ENCODE data around the gene TSHZ3.

Gene TSHZ3

DNA sequence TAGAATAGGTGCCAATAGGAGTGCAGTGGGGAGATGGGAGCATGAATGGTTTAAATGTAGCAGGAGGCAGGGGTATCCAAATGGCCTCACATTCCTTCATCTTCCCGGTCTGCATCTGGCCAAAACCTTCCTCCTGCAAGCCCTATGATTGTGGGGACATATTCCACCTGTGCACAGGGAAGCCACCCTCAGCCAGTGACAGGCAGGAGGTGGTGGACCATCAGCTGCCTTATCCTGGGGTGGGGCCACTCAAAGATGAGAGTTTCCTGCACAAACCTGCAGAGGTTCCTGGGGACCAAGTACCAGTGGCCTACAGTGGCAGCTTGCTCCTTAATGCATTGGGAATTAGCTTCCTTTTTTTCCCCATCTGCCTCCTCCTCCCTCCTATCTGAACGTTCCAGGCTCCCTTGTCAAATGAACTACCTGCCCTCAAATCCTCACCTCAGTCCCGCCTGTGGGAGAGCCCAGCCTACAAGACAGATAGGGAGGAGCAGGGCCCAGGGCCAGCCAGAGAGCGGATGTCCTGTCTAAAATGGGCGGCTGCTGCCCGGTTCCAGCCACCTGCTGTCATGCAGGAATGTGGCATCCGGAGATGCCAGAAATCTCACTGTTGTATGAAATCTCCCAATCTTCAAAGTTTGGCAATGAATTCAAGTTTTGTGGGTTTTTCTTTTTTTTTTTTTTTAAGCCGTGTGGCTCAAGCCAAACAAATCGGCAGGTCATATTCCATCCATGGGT lies 85.0 kb downstream of the TSHZ3 start:
- no peak overlapping the region for H2AFZ ChIP-seq
- no peak overlapping the region for H3K9ac ChIP-seq
- H3K9me3 ChIP-seq (ENCODE audit: control insufficient read depth, low read length), result no peaks in the 10 kb centered on the region
- no peak overlapping the region for H3K27ac ChIP-seq
- no peak overlapping the region for H3K4me2 ChIP-seq (ENCODE audit: low read length)
- no peak overlapping the region for H3K4me3 ChIP-seq (ENCODE audit: low read depth, low read length)
- no peaks in the 10 kb centered on the region for H3K27me3 ChIP-seq (ENCODE audit: control insufficient read depth, insufficient read depth, low read length)
- no peaks in the 10 kb centered on the region for H3K4me1 ChIP-seq
- H3K79me2 ChIP-seq, result no peaks in the 10 kb centered on the region
- no peak for TF ChIP-seq CTCF (IDR thresholded peaks at IDR 0.05)
- no peaks in the 10 kb centered on the region for H3K36me3 ChIP-seq (ENCODE audit: control insufficient read depth, insufficient read depth, low read length)

DNA sequence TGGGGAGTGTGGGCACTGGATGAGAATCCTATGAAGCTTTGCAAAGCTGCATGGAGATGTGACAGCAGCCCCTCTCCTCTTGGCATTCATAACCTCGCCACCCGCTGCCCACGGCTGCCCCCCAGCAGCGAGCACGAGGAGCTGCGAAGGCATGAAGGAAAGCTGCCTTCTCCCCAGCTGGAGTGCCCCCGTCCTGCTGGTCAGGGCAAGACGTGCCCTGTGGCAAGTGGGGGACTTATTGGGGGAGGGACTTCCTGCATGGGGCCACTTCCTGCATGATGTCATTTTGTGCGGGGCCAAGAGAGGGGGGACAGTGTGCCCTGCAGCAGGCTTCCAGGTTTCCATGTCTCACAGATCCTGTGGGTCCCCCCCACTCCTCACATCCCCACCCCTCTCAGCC lies 85.9 kb downstream of the TSHZ3 start:
- Histone ChIP-seq H3K27me3 (ENCODE audit: control insufficient read depth, insufficient read depth, low read length) (no peaks in the 10 kb centered on the region), H2AFZ (no peak overlapping the region), H3K36me3 (ENCODE audit: control insufficient read depth, insufficient read depth, low read length) (no peaks in the 10 kb centered on the region), H3K79me2 (no peaks in the 10 kb centered on the region), H3K27ac (no peak overlapping the region), H3K9me3 (ENCODE audit: control insufficient read depth, low read length) (no peaks in the 10 kb centered on the region), H3K4me2 (ENCODE audit: low read length) (no peak overlapping the region), H3K4me1 (no peaks in the 10 kb centered on the region), H3K4me3 (ENCODE audit: low read depth, low read length) (no peak overlapping the region), H3K9ac (no peak overlapping the region)
- TF ChIP-seq CTCF (IDR thresholded peaks at IDR 0.05), result no peak

DNA sequence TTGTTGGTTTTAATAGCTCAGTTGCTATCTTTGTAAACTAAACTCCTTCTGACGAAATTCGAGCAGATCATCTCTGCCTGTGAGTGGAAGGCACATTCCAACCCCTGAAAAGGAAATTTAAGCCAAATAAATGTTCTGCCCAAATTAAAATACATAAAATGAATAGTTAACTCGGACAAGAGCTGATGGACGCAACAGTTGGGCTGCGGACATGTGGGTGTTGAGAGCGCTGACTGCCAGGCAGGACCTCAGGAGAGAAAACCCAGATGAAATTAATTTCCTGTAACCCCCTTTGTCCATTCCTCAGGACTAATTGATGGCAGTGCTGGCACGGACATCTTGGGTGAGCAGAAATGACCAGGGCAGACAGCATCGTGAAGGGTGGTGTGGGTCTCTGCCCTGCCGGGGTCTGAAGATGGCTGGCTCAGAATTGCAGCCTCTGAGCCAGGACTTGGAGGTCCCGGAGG lies 86.5 kb downstream of the TSHZ3 start:
- Histone ChIP-seq H2AFZ (no peak overlapping the region), H3K36me3 (ENCODE audit: control insufficient read depth, insufficient read depth, low read length) (no peaks in the 10 kb centered on the region), H3K9me3 (ENCODE audit: control insufficient read depth, low read length) (no peaks in the 10 kb centered on the region), H3K27ac (no peak overlapping the region), H3K79me2 (no peaks in the 10 kb centered on the region), H3K4me3 (ENCODE audit: low read depth, low read length) (no peak overlapping the region), H3K4me2 (ENCODE audit: low read length) (no peak overlapping the region), H3K4me1 (no peaks in the 10 kb centered on the region), H3K9ac (no peak overlapping the region), H3K27me3 (ENCODE audit: control insufficient read depth, insufficient read depth, low read length) (no peaks in the 10 kb centered on the region)
- TF ChIP-seq CTCF (IDR thresholded peaks at IDR 0.05), result no peak

- TF ChIP-seq CTCF (IDR thresholded peaks at IDR 0.05), result no peak
- H3K27me3 ChIP-seq (ENCODE audit: control insufficient read depth, insufficient read depth, low read length), result no peaks in the 10 kb centered on the region
- H2AFZ ChIP-seq, result no peak overlapping the region
- H3K4me2 ChIP-seq (ENCODE audit: low read length), result no peak overlapping the region
- no peaks in the 10 kb centered on the region for H3K4me1 ChIP-seq
- H3K9ac ChIP-seq, result no peak overlapping the region
- H3K4me3 ChIP-seq (ENCODE audit: low read depth, low read length), result no peak overlapping the region
- H3K36me3 ChIP-seq (ENCODE audit: control insufficient read depth, insufficient read depth, low read length), result no peaks in the 10 kb centered on the region
- H3K27ac ChIP-seq, result no peak overlapping the region
- H3K79me2 ChIP-seq, result no peaks in the 10 kb centered on the region
- no peaks in the 10 kb centered on the region for H3K9me3 ChIP-seq (ENCODE audit: control insufficient read depth, low read length)
Measured at GRCh38 chr19:31261603-31262212, 87.5 kb downstream of the TSHZ3 start.
